HEK293 (cell line): ENCODE data around the gene P2RY10.
"Not testable (repeated sequence)": the region's sequence is repeated elsewhere in the genome, so short reads cannot be mapped to it uniquely, and the experiment has no call there.

Experiments used
- CTCF ChIA-PET: fragments of 350-600 bp; formaldehyde crosslinking; extraction: SDS; loops from one replicate; lab custom pipeline; 2021; ENCODE audit warnings: antibody characterized with exemption; lab: Yijun Ruan, JAX
- POLR2A ChIA-PET: fragments of 300-600 bp; formaldehyde crosslinking; extraction: SDS; loops from one replicate; lab custom pipeline; 2020; ENCODE audit warnings: antibody characterized with exemption, inconsistent platforms; lab: Yijun Ruan, JAX
- H3K27ac ChIP-seq: fragments of 200-500 bp; sonication (Bioruptor generic); 2 replicates; pipeline ENCODE4 v1.5.1; 2014; ENCODE audit warnings: low read depth, low read length, control low read depth, inconsistent platforms; ENCODE audit errors: extremely low read depth
- H3K36me3 ChIP-seq, 2 experiments: fragments of 200-500 bp in 1 of 2; sonication (Bioruptor generic) in 1 of 2; 1 replicate in 1 of 2; 2 replicates in 1 of 2; pipeline ENCODE4 v1.5.1; 2014 to 2017; ENCODE audit warnings: inconsistent platforms in 2 of 2, low read length in 2 of 2; ENCODE audit not compliant: control insufficient read depth in 2 of 2, insufficient read depth in 1 of 2
- H3K4me1 ChIP-seq: fragments of 200-500 bp; sonication (Bioruptor generic); 2 replicates; pipeline ENCODE4 v1.5.1; 2014; ENCODE audit warnings: mild to moderate bottlenecking, low read length, inconsistent platforms; ENCODE audit not compliant: control insufficient read depth, insufficient read depth
- H3K4me3 ChIP-seq: 2 replicates; pipeline ENCODE4 v1.5.1; 2011; ENCODE audit warnings: low read depth, mild to moderate bottlenecking, control low read depth, low read length, moderate library complexity
- H3K9me3 ChIP-seq: fragments of 200-500 bp; sonication (Bioruptor generic); 2 replicates; pipeline ENCODE4 v1.5.1; 2014; ENCODE audit warnings: low read depth, low read length, inconsistent platforms; ENCODE audit not compliant: control insufficient read depth, insufficient read depth
- ZNF146 ChIP-seq: fragments of 450-650 bp; formaldehyde crosslinking; IDR thresholded peaks from 2 replicates; pipeline ENCODE4 v1.5.1; 2016; ENCODE audit warnings: missing biosample characterization, missing genetic modification characterization
- ZNF19 ChIP-seq: fragments of 450-650 bp; formaldehyde crosslinking; IDR thresholded peaks from 2 replicates; pipeline ENCODE4; 2016; ENCODE audit warnings: missing biosample characterization, missing genetic modification characterization, low read depth
- ZNF202 ChIP-seq: fragments of 450-650 bp; formaldehyde crosslinking; IDR thresholded peaks from 2 replicates; pipeline ENCODE4 v1.5.1; 2016; ENCODE audit warnings: missing biosample characterization, missing genetic modification characterization, borderline replicate concordance
- ZNF280D ChIP-seq: fragments of 450-650 bp; formaldehyde crosslinking; IDR thresholded peaks from 2 replicates; pipeline ENCODE4 v1.5.1; 2016; ENCODE audit warnings: missing biosample characterization, missing genetic modification characterization
- ZNF423 ChIP-seq: fragments of 450-650 bp; formaldehyde crosslinking; IDR thresholded peaks from 2 replicates; pipeline ENCODE4 v1.5.1; 2016; ENCODE audit warnings: missing biosample characterization, missing genetic modification characterization
- TF ChIP-seq, protein P1 (sequence below): fragments of 450-650 bp; formaldehyde crosslinking; conservative IDR thresholded peaks from 2 replicates; pipeline ENCODE4 v1.5.1; 2016; ENCODE audit warnings: low read depth, missing biosample characterization, missing genetic modification characterization

P2RY10 gene

DNA sequence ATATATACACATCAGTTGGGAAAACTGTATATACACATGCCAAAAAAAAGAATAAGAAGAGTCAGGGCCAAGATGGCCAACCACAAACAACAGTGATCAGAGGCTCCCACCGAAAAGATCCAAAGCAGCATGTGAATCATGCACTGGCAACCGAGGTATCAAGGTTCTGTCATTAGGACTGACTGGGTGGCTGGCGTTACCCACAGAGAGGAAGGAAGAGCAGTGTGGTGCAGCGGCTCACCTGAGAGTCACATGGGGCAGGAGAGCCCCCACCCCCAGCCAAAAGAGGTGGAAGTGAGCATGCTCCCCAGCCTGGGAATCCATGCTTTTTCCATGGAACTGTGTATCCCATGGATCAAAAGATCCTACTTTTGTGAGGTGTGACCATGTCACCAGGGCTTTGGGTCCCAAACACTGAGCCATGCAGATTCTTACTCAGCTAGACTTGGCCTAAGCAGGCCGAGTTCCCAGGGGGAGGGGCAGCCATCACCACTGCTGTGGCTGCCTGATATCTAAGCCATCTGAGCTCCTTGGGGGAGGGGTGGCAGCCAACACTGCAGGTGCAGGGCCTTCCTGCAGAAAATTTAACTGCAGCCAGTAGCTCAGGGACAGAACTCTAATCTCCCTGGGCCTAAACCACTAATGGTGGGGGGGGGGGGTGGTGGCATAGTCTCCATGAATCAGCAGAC, 52.8 kb downstream of the P2RY10 start (continued):
- TF ChIP-seq, protein P1, sequence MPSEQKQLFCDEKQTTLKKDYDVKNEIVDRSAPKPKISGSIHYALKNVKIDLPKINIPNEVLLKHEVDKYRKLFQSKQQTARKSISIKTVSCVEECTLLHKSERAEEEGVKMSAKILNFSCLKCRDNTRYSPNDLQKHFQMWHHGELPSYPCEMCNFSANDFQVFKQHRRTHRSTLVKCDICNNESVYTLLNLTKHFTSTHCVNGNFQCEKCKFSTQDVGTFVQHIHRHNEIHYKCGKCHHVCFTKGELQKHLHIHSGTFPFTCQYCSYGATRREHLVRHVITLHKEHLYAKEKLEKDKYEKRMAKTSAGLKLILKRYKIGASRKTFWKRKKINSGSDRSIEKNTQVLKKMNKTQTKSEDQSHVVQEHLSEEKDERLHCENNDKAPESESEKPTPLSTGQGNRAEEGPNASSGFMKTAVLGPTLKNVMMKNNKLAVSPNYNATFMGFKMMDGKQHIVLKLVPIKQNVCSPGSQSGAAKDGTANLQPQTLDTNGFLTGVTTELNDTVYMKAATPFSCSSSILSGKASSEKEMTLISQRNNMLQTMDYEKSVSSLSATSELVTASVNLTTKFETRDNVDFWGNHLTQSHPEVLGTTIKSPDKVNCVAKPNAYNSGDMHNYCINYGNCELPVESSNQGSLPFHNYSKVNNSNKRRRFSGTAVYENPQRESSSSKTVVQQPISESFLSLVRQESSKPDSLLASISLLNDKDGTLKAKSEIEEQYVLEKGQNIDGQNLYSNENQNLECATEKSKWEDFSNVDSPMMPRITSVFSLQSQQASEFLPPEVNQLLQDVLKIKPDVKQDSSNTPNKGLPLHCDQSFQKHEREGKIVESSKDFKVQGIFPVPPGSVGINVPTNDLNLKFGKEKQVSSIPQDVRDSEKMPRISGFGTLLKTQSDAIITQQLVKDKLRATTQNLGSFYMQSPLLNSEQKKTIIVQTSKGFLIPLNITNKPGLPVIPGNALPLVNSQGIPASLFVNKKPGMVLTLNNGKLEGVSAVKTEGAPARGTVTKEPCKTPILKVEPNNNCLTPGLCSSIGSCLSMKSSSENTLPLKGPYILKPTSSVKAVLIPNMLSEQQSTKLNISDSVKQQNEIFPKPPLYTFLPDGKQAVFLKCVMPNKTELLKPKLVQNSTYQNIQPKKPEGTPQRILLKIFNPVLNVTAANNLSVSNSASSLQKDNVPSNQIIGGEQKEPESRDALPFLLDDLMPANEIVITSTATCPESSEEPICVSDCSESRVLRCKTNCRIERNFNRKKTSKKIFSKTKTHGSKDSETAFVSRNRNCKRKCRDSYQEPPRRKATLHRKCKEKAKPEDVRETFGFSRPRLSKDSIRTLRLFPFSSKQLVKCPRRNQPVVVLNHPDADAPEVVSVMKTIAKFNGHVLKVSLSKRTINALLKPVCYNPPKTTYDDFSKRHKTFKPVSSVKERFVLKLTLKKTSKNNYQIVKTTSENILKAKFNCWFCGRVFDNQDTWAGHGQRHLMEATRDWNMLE (tag by site-specific recombination), result no peak
- TF ChIP-seq ZNF423 (tag by site-specific recombination) (no peak), ZNF19 (tag by site-specific recombination) (no peak), ZNF202 (tag by site-specific recombination) (no peak)

DNA sequence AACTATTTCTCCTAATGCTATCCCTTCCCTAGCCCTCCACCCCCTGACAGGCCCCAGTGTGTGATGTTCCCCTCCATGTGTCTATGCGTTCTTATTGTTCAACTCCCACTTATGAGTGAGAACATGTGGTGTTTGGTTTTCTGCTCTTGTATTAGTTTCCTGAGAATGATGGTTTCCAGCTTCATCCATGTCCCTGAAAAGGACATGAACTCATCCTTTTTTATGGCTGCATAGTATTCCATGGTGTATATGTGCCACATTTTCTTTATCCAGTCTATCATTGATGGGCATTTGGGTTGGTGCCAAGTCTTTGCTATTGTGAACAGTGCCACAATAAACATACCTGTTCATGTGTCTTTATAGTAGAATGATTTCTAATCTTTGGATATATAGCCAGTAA, 62.3 kb downstream of the P2RY10 start:
- H3K36me3 ChIP-seq, H3K4me1 ChIP-seq, H3K27ac ChIP-seq, H3K9me3 ChIP-seq, H3K4me3 ChIP-seq, POLR2A ChIA-PET: not testable (repeated sequence)
- TF ChIP-seq ZNF146 (tag by site-specific recombination) (peak; percentile 88), ZNF280D (tag by site-specific recombination) (0 out of 2 replicates have a peak, but pooled peaks have one; percentile 84)
- CTCF ChIA-PET, result interaction anchor here (0.7 kb wide), 1 partner anchor 119 kb away, joined by 5 read pairs; no protein-coding TSS in a partner anchor
